AG09309 (cell line): ENCODE data around the gene CACNA1C.

Experiments used
- DNase-seq: peaks from one replicate; pipeline ENCODE4 v3.0.0-alpha.2; 2010; ENCODE audit warnings: low read depth
- H3K4me3 ChIP-seq: 2 replicates; pipeline ENCODE4 v1.5.1; 2011; ENCODE audit warnings: mild to moderate bottlenecking, low read depth, low read length, moderate library complexity; ENCODE audit not compliant: control insufficient read depth
- TF ChIP-seq, protein P1 (sequence below): IDR thresholded peaks from 2 replicates; pipeline ENCODE4 v1.5.1; 2011; ENCODE audit warnings: mild to moderate bottlenecking, low read depth, low read length, inconsistent platforms; ENCODE audit not compliant: insufficient read depth, control insufficient read depth; ENCODE audit errors: missing control alignments

CACNA1C gene

GRCh38 chr12:2271961-2272360 lies 219.2 kb downstream of the CACNA1C start:
- no peak overlapping the region for H3K4me3 ChIP-seq
- no peak for DNase-seq
- TF ChIP-seq, protein P1, sequence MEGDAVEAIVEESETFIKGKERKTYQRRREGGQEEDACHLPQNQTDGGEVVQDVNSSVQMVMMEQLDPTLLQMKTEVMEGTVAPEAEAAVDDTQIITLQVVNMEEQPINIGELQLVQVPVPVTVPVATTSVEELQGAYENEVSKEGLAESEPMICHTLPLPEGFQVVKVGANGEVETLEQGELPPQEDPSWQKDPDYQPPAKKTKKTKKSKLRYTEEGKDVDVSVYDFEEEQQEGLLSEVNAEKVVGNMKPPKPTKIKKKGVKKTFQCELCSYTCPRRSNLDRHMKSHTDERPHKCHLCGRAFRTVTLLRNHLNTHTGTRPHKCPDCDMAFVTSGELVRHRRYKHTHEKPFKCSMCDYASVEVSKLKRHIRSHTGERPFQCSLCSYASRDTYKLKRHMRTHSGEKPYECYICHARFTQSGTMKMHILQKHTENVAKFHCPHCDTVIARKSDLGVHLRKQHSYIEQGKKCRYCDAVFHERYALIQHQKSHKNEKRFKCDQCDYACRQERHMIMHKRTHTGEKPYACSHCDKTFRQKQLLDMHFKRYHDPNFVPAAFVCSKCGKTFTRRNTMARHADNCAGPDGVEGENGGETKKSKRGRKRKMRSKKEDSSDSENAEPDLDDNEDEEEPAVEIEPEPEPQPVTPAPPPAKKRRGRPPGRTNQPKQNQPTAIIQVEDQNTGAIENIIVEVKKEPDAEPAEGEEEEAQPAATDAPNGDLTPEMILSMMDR = no peak

- TF ChIP-seq, protein P1 = peak; percentile 73
- H3K4me3 ChIP-seq = no peak overlapping the region
- DNase-seq = no peak
These were observed 220.5 kb downstream of the CACNA1C start for GRCh38 chr12:2273288-2273687.

GRCh38 chr12:2273751-2274150 lies 221.0 kb downstream of the CACNA1C start:
- no peak for DNase-seq
- H3K4me3 ChIP-seq = no peak overlapping the region
- TF ChIP-seq, protein P1 = no peak

DNA sequence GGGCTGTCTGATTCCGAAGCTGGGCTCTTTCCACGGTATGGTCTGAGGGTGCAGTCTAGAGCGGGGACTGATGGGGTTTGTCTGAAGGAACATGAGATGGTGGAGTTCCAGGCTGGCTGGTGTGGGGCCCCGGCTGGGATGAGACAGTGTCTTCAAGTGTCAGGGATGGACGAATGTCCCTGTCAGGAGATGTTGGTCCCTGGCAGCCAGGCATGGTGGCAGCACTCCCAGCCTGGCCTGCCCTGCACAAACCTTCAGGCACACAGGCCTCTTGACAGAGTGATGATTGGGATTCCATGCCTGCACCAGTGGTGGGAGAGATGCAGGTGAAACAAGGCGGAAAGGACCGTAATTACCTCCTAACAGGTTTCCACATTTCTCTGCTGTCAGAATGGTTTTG lies 221.9 kb downstream of the CACNA1C start:
- TF ChIP-seq, protein P1 = no peak
- H3K4me3 ChIP-seq = no peak overlapping the region
- no peak for DNase-seq

DNA sequence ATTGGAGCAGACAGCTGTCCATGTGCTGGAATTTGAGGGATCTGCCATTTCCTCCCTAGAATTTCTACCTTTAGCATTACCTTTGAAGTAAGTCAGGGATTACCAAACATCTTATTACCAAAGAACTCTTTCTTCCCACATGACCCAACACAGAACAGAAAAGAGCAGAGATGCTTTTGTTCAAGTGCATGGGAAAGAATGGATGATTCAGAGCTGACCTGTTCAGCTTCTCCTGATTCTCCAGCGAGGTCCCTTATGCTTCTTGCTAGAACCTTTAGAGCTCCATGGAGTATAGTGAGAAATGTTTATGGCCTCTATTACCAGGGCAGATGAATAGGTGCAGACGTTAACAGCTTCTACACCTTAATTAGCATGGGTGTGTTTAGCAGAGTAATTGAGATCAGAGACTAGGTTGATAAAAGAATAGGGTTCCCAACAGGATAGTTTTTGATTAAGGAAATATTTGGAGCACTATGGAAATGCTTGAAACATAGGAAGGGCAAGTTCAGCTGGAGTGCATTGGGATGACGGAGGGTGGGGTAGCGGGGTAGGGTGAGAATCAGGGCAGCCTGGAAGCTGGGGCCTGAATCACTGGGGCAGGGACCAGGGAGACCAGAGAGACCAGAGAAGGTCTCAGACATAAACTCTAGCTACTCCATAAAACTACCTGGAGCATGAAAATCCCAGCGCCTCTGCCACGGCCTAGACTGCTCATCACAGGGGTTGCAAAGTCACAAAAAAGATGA lies 223.7 kb downstream of the CACNA1C start:
- no peak overlapping the region for H3K4me3 ChIP-seq
- DNase-seq = no peak

GRCh38 chr12:2277492-2278155 lies 224.8 kb downstream of the CACNA1C start:
- no peak for DNase-seq
- no peak overlapping the region for H3K4me3 ChIP-seq

More for the DNA sequence above, 223.7 kb downstream of the CACNA1C start:
- TF ChIP-seq, protein P1 = no peak

More at GRCh38 chr12:2277492-2278155, 224.8 kb downstream of the CACNA1C start:
- TF ChIP-seq, protein P1 = no peak
